PC-9 (cell line): Measurements from ENCODE around the gene UTP11. TPM values are rescaled to one million over a fixed set of nuclear protein-coding genes. Genes with fewer than 3 reads are reported as not detected.

Experiments
- BruUV-seq: library from RNA; stranded (reverse); fragments of 400-500 nt; replicated peaks from 2 replicates; lab custom pipeline; 2021; lab: Mats Ljungman, UMichigan
- CTCF ChIA-PET: fragments of 300-600 bp; sonication (Branson Sonifier 250); formaldehyde crosslinking; loops from one replicate; lab custom pipeline; 2022; ENCODE audit warnings: antibody characterized with exemption; lab: Charles Lee
- POLR2A ChIA-PET: fragments of 300-600 bp; sonication (Branson Sonifier 250); formaldehyde crosslinking; loops from one replicate; lab custom pipeline; 2022; ENCODE audit warnings: antibody characterized with exemption; ENCODE audit not compliant: unreplicated experiment; lab: Charles Lee
- DNase-seq, 2 experiments: peaks; one replicate each; pipeline versions ENCODE4 v3.0.0 to v3.0.0-alpha.2; 2015 to 2022; ENCODE audit warnings: mixed read lengths in 1 of 2
- H2AFZ ChIP-seq: fragments of 200-600 bp; sonication (generic); 2 replicates; pipeline ENCODE4 v1.8.1; 2017; ENCODE audit warnings: antibody characterized with exemption
- H3F3A ChIP-seq: fragments of 200-600 bp; sonication (generic); 2 replicates; pipeline ENCODE4 v1.8.1; 2017; ENCODE audit warnings: antibody characterized with exemption, mild to moderate bottlenecking, low read depth; ENCODE audit not compliant: insufficient read depth
- H3K27ac ChIP-seq: fragments of 200-600 bp; sonication (generic); 2 replicates; pipeline ENCODE4 v1.6.1; 2016; ENCODE audit warnings: mixed run types
- H3K27me3 ChIP-seq: fragments of 200-600 bp; sonication (generic); 2 replicates; pipeline ENCODE4 v1.6.1; 2016; ENCODE audit warnings: low read depth, mixed run types; ENCODE audit not compliant: insufficient read depth
- H3K36me3 ChIP-seq: fragments of 200-600 bp; sonication (generic); 2 replicates; pipeline ENCODE4 v1.6.1; 2016; ENCODE audit warnings: low read depth, mixed run types
- H3K4me1 ChIP-seq: fragments of 200-600 bp; sonication (generic); replicated peaks from 2 replicates; pipeline ENCODE4 v1.6.1; 2016; ENCODE audit warnings: mixed run types; ENCODE audit not compliant: insufficient read depth
- H3K4me2 ChIP-seq: fragments of 200-600 bp; sonication (generic); 2 replicates; pipeline ENCODE4 v1.6.1; 2017; ENCODE audit warnings: mixed run types
- H3K4me3 ChIP-seq: fragments of 200-600 bp; sonication (generic); 2 replicates; pipeline ENCODE4 v1.6.1; 2016; ENCODE audit warnings: mixed run types
- H3K79me2 ChIP-seq: fragments of 200-600 bp; sonication (generic); 2 replicates; pipeline ENCODE4 v1.6.1; 2017; ENCODE audit warnings: low read depth, mixed run types
- H3K9me2 ChIP-seq: fragments of 200-600 bp; sonication (generic); 2 replicates; pipeline ENCODE4 v1.8.1; 2017; ENCODE audit warnings: mild to moderate bottlenecking; ENCODE audit not compliant: insufficient read depth
- H3K9me3 ChIP-seq: fragments of 200-600 bp; sonication (generic); 2 replicates; pipeline ENCODE4 v1.8.1; 2016; ENCODE audit warnings: low read depth; ENCODE audit not compliant: insufficient read depth
- H4K20me1 ChIP-seq: fragments of 200-600 bp; sonication (generic); 2 replicates; pipeline ENCODE4 v1.8.1; 2017; ENCODE audit not compliant: insufficient read depth
- CTCF ChIP-seq: fragments of 200-600 bp; sonication (generic); conservative IDR thresholded peaks from 2 replicates; pipeline ENCODE4 v1.6.1; 2017; ENCODE audit warnings: mixed run types, antibody characterized with exemption, mild to moderate bottlenecking, moderate library complexity
- EZH2 ChIP-seq: fragments of 200-600 bp; sonication (generic); IDR thresholded peaks from 2 replicates; pipeline ENCODE4 v1.8.0; 2017; ENCODE audit warnings: antibody characterized with exemption, low read depth
- intact Hi-C: fragments of 100-400 bp; cut with micrococcal nuclease; formaldehyde crosslinking; loops from one replicate; pipeline ENCODE4 v1.10.0; 2022; ENCODE audit not compliant: unreplicated experiment
- total RNA-seq: library from RNA; stranded (reverse); gene quantifications from 2 replicates; pipeline ENCODE4 v1.2.3, GENCODE V29; 2021

The UTP11 gene
- total RNA-seq, 1 experiment from 2014 or later: 36.4 TPM

- CTCF ChIA-PET: no interaction called here
- H3F3A ChIP-seq: no peaks in the 10 kb centered on the region
- TF ChIP-seq EZH2 (no peak), CTCF (no peak)
- no peak overlapping the region for H3K27ac ChIP-seq
- no peaks in the 10 kb centered on the region for H3K9me2 ChIP-seq
- no peaks in the 10 kb centered on the region for H3K36me3 ChIP-seq
- H3K4me1 ChIP-seq: no peaks in the 10 kb centered on the region
- POLR2A ChIA-PET: no interaction called here
- H3K79me2 ChIP-seq: no peaks in the 10 kb centered on the region
- intact Hi-C loops: no loop called here
- H3K4me3 ChIP-seq: no peak overlapping the region
- no peak overlapping the region for H3K4me2 ChIP-seq
- DNase-seq: no peak
- no peaks in the 10 kb centered on the region for H4K20me1 ChIP-seq
- no TSS peak for BruUV-seq
- H2AFZ ChIP-seq: no peak overlapping the region
- H3K27me3 ChIP-seq: peaks cover 9% of the 10 kb centered on the region; the same call in 1 of the 2 replicates
- no peaks in the 10 kb centered on the region for H3K9me3 ChIP-seq
These were observed 43.4 kb downstream of the UTP11 start for GRCh38 chr1:38055965-38056364.

- no peaks in the 10 kb centered on the region for H4K20me1 ChIP-seq
- H3K4me2 ChIP-seq: no peak overlapping the region
- no TSS peak for BruUV-seq
- H3K4me3 ChIP-seq: no peak overlapping the region
- intact Hi-C loops: no loop called here
- POLR2A ChIA-PET: no interaction called here
- H3K79me2 ChIP-seq: no peaks in the 10 kb centered on the region
- no peak for DNase-seq
- H3K36me3 ChIP-seq: no peaks in the 10 kb centered on the region
- no peaks in the 10 kb centered on the region for H3K9me2 ChIP-seq
- H3K27me3 ChIP-seq: peaks cover 9% of the 10 kb centered on the region; the same call in 1 of the 2 replicates
- H3K9me3 ChIP-seq: no peaks in the 10 kb centered on the region
- H3K27ac ChIP-seq: no peak overlapping the region
- H3F3A ChIP-seq: no peaks in the 10 kb centered on the region
- TF ChIP-seq CTCF (no peak), EZH2 (no peak)
- H3K4me1 ChIP-seq: no peaks in the 10 kb centered on the region
- CTCF ChIA-PET: no interaction called here
- H2AFZ ChIP-seq: no peak overlapping the region
These were observed 47.2 kb downstream of the UTP11 start for GRCh38 chr1:38059635-38060250.

- POLR2A ChIA-PET: no interaction called here
These were observed 48.0 kb downstream of the UTP11 start for GRCh38 chr1:38060498-38060897.

More at GRCh38 chr1:38060498-38060897, 48.0 kb downstream of the UTP11 start:
- no peak overlapping the region for H3K4me3 ChIP-seq
- no peaks in the 10 kb centered on the region for H3K9me3 ChIP-seq
- H3K27me3 ChIP-seq: peaks cover 9% of the 10 kb centered on the region; the same call in 1 of the 2 replicates
- H3K9me2 ChIP-seq: no peaks in the 10 kb centered on the region
- no peaks in the 10 kb centered on the region for H4K20me1 ChIP-seq
- H3K36me3 ChIP-seq: no peaks in the 10 kb centered on the region
- H3K4me2 ChIP-seq: no peak overlapping the region
- BruUV-seq: no TSS peak
- H3K79me2 ChIP-seq: no peaks in the 10 kb centered on the region
- H3K27ac ChIP-seq: no peak overlapping the region
- CTCF ChIA-PET: no interaction called here
- no peaks in the 10 kb centered on the region for H3K4me1 ChIP-seq
- intact Hi-C loops: no loop called here
- no peak overlapping the region for H2AFZ ChIP-seq
- no peak for TF ChIP-seq CTCF
- no peak for TF ChIP-seq EZH2
- no peaks in the 10 kb centered on the region for H3F3A ChIP-seq
- no peak for DNase-seq
